Peyer's patch (tissue), 4 donors: ENCODE measurements around the gene AK5.

Source experiments
- POLR2A ChIP-seq, 2 donors: fragments of 450-650 bp; IDR thresholded peaks; one replicate each; pipeline ENCODE4 v1.5.1; 2017; ENCODE audit warnings: antibody characterized with exemption in 2 of 2, mild to moderate bottlenecking in 2 of 2, moderate library complexity in 2 of 2
- TF ChIP-seq, protein P1 (sequence below), 6 experiments: fragments of 450-650 bp in 4 of 6; fragments of 200-600 bp in 2 of 6; sonication (generic) in 1 of 6; IDR thresholded peaks; one replicate each; pipeline ENCODE4 v1.5.1; 2017 to 2019; ENCODE audit warnings: antibody characterized with exemption in 6 of 6, mild to moderate bottlenecking in 3 of 6, moderate library complexity in 1 of 6

DNA sequence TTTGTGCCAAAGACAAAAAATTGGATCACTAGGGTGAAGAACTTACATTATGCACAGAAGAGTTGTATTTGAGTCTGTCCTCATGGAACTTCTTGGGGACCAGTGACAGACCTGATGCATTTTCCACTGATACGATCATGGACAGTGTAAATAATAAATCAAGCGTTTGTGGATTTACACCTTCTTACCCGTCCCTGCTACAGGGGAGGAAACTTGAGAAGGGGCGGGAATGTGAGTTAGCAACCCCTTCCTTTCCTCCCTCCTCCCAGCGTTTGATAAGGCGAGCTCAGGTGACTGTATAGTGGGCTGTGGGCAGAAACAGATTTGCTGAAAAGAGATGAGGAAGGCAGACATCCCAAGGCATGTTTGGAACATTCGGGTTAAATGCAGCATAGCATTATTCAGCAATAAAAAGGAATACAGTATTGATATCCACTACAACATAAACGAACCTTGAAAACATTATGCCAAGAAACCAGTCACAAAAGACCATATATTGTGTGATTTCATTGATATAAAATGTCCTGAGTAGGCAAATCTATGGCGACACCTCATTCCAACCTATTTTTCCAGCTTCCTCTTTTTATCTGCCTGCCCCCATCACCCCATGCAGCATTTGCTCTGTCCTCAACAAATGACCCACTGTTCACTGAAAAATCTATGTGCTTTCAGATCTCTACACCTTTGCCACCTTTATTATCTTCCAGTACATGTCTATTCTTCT, 271.9 kb downstream of the AK5 start:
- TF ChIP-seq POLR2A (IDR thresholded peaks at IDR 0.05), result no peak
- TF ChIP-seq, protein P1, sequence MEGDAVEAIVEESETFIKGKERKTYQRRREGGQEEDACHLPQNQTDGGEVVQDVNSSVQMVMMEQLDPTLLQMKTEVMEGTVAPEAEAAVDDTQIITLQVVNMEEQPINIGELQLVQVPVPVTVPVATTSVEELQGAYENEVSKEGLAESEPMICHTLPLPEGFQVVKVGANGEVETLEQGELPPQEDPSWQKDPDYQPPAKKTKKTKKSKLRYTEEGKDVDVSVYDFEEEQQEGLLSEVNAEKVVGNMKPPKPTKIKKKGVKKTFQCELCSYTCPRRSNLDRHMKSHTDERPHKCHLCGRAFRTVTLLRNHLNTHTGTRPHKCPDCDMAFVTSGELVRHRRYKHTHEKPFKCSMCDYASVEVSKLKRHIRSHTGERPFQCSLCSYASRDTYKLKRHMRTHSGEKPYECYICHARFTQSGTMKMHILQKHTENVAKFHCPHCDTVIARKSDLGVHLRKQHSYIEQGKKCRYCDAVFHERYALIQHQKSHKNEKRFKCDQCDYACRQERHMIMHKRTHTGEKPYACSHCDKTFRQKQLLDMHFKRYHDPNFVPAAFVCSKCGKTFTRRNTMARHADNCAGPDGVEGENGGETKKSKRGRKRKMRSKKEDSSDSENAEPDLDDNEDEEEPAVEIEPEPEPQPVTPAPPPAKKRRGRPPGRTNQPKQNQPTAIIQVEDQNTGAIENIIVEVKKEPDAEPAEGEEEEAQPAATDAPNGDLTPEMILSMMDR (IDR thresholded peaks at IDR 0.05), result no peak
